IMR-90 (cell line): ENCODE data around the gene TRAPPC12. TPM values are rescaled to one million over a fixed set of nuclear protein-coding genes. Genes with fewer than 3 reads are reported as not detected.

Source experiments
- ATAC-seq: fragments of 200-7000 bp; cut with Tn5 transposase; 2 replicates; pipeline ENCODE4 v1.9.1; 2020; ENCODE audit warnings: low read depth, mild to moderate bottlenecking, moderate library complexity
- BruUV-seq: library from RNA; stranded (reverse); fragments of 400-500 nt; replicated peaks from 2 replicates; lab custom pipeline; 2021; lab: Mats Ljungman, UMichigan
- CTCF ChIA-PET: fragments of 300-600 bp; formaldehyde crosslinking; extraction: SDS; loops from one replicate; lab custom pipeline; 2021; ENCODE audit warnings: antibody characterized with exemption; lab: Yijun Ruan, JAX
- POLR2A ChIA-PET: fragments of 300-600 bp; sonication (Branson Sonifier 250); formaldehyde crosslinking; loops from one replicate; lab custom pipeline; 2022; ENCODE audit warnings: antibody characterized with exemption; ENCODE audit not compliant: unreplicated experiment; lab: Charles Lee
- DNase-seq: peaks from one replicate; pipeline ENCODE4 v3.0.0; 2013
- H2AFZ ChIP-seq: replicated peaks from 2 replicates; pipeline ENCODE3; 2013; ENCODE audit warnings: low read length, mild to moderate bottlenecking; ENCODE audit not compliant: poor library complexity
- H2AK5ac ChIP-seq: 2 replicates; pipeline ENCODE4 v1.6.1; 2013; ENCODE audit warnings: low read depth, low read length, inconsistent platforms
- H2AK9ac ChIP-seq: replicated peaks from 2 replicates; pipeline ENCODE3; 2013; ENCODE audit warnings: mild to moderate bottlenecking, low read depth, low read length, moderate library complexity; ENCODE audit not compliant: poor library complexity
- H2BK120ac ChIP-seq: 2 replicates; pipeline ENCODE4 v1.6.1; 2013; ENCODE audit warnings: low read depth, low read length, inconsistent platforms
- H2BK15ac ChIP-seq: 3 replicates; pipeline ENCODE4 v1.6.1; 2013; ENCODE audit warnings: low read depth, low read length, inconsistent platforms
- H2BK20ac ChIP-seq: 2 replicates; pipeline ENCODE4 v1.6.1; 2013; ENCODE audit warnings: low read depth, mild to moderate bottlenecking, inconsistent platforms, low read length, moderate library complexity
- H2BK5ac ChIP-seq: 2 replicates; pipeline ENCODE4 v1.6.1; 2013; ENCODE audit warnings: mild to moderate bottlenecking, low read depth, low read length, inconsistent platforms; ENCODE audit not compliant: poor library complexity, severe bottlenecking
- H3K14ac ChIP-seq: replicated peaks from 2 replicates; pipeline ENCODE4 v1.6.1; 2013; ENCODE audit warnings: low read depth, low read length, inconsistent platforms
- H3K18ac ChIP-seq: 2 replicates; pipeline ENCODE4 v1.6.1; 2013; ENCODE audit warnings: low read depth, low read length, control low read depth
- H3K23ac ChIP-seq: 2 replicates; pipeline ENCODE4 v1.6.1; 2013; ENCODE audit warnings: low read depth, low read length, inconsistent platforms
- H3K27ac ChIP-seq: 2 replicates; pipeline ENCODE4 v1.5.1; 2013; ENCODE audit warnings: mild to moderate bottlenecking, control low read depth, low read length; ENCODE audit not compliant: insufficient read depth
- H3K27me3 ChIP-seq: 2 replicates; pipeline ENCODE4 v1.6.1; 2013; ENCODE audit warnings: low read length; ENCODE audit not compliant: control insufficient read depth, insufficient read depth
- H3K36me3 ChIP-seq: 2 replicates; pipeline ENCODE4 v1.6.1; 2013; ENCODE audit warnings: low read length, mixed read lengths; ENCODE audit not compliant: control insufficient read depth, insufficient read depth
- H3K4ac ChIP-seq: 2 replicates; pipeline ENCODE4 v1.6.1; 2013; ENCODE audit warnings: low read depth, low read length, inconsistent platforms
- H3K4me1 ChIP-seq: 2 replicates; pipeline ENCODE4 v1.6.1; 2013; ENCODE audit warnings: low read length, mixed read lengths; ENCODE audit not compliant: control insufficient read depth, insufficient read depth
- H3K4me2 ChIP-seq: 2 replicates; pipeline ENCODE4 v1.6.1; 2013; ENCODE audit warnings: low read depth, mild to moderate bottlenecking, control low read depth, low read length, moderate library complexity
- H3K4me3 ChIP-seq: 2 replicates; pipeline ENCODE4 v1.5.1; 2013; ENCODE audit warnings: low read depth, mild to moderate bottlenecking, control low read depth, low read length, moderate library complexity; ENCODE audit not compliant: insufficient read depth
- H3K56ac ChIP-seq: 2 replicates; pipeline ENCODE4 v1.6.1; 2013; ENCODE audit warnings: low read length, inconsistent platforms; ENCODE audit not compliant: insufficient read depth; ENCODE audit errors: extremely low read depth
- H3K79me1 ChIP-seq, 2 experiments: 2 replicates each; pipeline ENCODE4 v1.6.1; 2013; ENCODE audit warnings: low read length in 2 of 2, inconsistent platforms in 1 of 2, low read depth in 1 of 2
- H3K9ac ChIP-seq: 2 replicates; pipeline ENCODE4 v1.6.1; 2013; ENCODE audit warnings: low read depth, low read length, control low read depth
- H3K9me1 ChIP-seq: 2 replicates; pipeline ENCODE4 v1.6.1; 2013; ENCODE audit warnings: low read length, inconsistent platforms; ENCODE audit not compliant: insufficient read depth
- H3K9me3 ChIP-seq: 2 replicates; pipeline ENCODE4 v1.6.1; 2013; ENCODE audit warnings: low read length; ENCODE audit not compliant: control insufficient read depth, insufficient read depth
- H4K20me1 ChIP-seq: 2 replicates; pipeline ENCODE4 v1.6.1; 2013; ENCODE audit warnings: low read length, inconsistent platforms; ENCODE audit not compliant: insufficient read depth
- H4K5ac ChIP-seq: 2 replicates; pipeline ENCODE4 v1.6.1; 2013; ENCODE audit warnings: mild to moderate bottlenecking, low read depth, low read length, control low read depth
- H4K8ac ChIP-seq, 2 experiments: 2 replicates each; pipeline ENCODE4 v1.6.1; 2013; ENCODE audit warnings: low read depth in 2 of 2, low read length in 2 of 2, control low read depth in 1 of 2, inconsistent platforms in 1 of 2
- H4K91ac ChIP-seq: 2 replicates; pipeline ENCODE4 v1.6.1; 2013; ENCODE audit warnings: low read depth, low read length, inconsistent platforms; ENCODE audit not compliant: insufficient read depth
- BHLHE40 ChIP-seq: fragments of 150-350 bp; IDR thresholded peaks from 2 replicates; pipeline ENCODE4 v1.6.1; 2016; ENCODE audit warnings: mild to moderate bottlenecking, low read depth, low read length
- NFE2L2 ChIP-seq: fragments of 150-350 bp; IDR thresholded peaks from 2 replicates; pipeline ENCODE4 v1.6.1; 2016; ENCODE audit warnings: low read depth, mild to moderate bottlenecking, low read length
- POLR2A ChIP-seq: IDR thresholded peaks from 2 replicates; pipeline ENCODE4 v1.6.1; 2012; ENCODE audit warnings: mild to moderate bottlenecking, low read depth, low read length
- USF2 ChIP-seq: fragments of 150-350 bp; IDR thresholded peaks from 2 replicates; pipeline ENCODE4 v1.6.1; 2017; ENCODE audit warnings: mild to moderate bottlenecking, antibody characterized with exemption, low read length, low read depth
- WGBS, 2 experiments: methylation state at CpG; one replicate each; pipeline versions ENCODE4 v1.1.5 to v1.1.7; 2013; ENCODE audit warnings: missing lambda C conversion rate in 2 of 2; ENCODE audit not compliant: insufficient read length in 1 of 2; ENCODE audit errors: extremely low coverage in 2 of 2; 5-methylcytosine and 5-hydroxymethylcytosine counted together
- dilution Hi-C: fragments of 300-500 bp; cut with HindIII; formaldehyde crosslinking; loops from one replicate; pipeline ENCODE4 v1.14.3; 2018; ENCODE audit warnings: low sequenced_read_pairs; ENCODE audit not compliant: unreplicated experiment
- in situ Hi-C: fragments of 300-500 bp; cut with MboI; formaldehyde crosslinking; loops from 3 replicates; pipeline ENCODE4 v1.14.3; 2019; ENCODE audit warnings: low sequenced_read_pairs, inconsistent platforms, mixed read lengths
- intact Hi-C: fragments of 100-400 bp; cut with micrococcal nuclease; formaldehyde crosslinking; loops from 2 replicates; pipeline ENCODE4 v1.10.0; 2022
- polyA plus RNA-seq, 3 experiments: library from polyadenylated mRNA; depleted of rRNA; stranded (reverse); fragments of >200 nt; gene quantifications; 2 replicates each; pipeline ENCODE4 v1.2.3, GENCODE V29; 2012; ENCODE audit warnings: low replicate concordance in 1 of 3
- total RNA-seq: library from RNA; depleted of rRNA; stranded (reverse); fragments of >200 nt; gene quantifications from 2 replicates; pipeline ENCODE4 v1.2.3, GENCODE V29; 2012
- TF ChIP-seq, protein P1 (sequence below): fragments of 150-350 bp; IDR thresholded peaks from 2 replicates; pipeline ENCODE4 v1.6.1; 2016; ENCODE audit warnings: low read depth, mild to moderate bottlenecking, low read length, moderate library complexity, borderline replicate concordance

The TRAPPC12 gene
- total and polyA plus RNA-seq, 2 of the 4 experiments (the other 2 are of a cell fraction), result 25.8 to 69.9 TPM

GRCh38 chr2:3481011-3481400 lies 101.5 kb downstream of the TRAPPC12 start:
- no peak for DNase-seq

More at GRCh38 chr2:3481011-3481400, 101.5 kb downstream of the TRAPPC12 start:
- H2BK20ac ChIP-seq, result no peak overlapping the region
- no peak overlapping the region for H3K4me3 ChIP-seq
- TF ChIP-seq NFE2L2 (no peak), BHLHE40 (no peak), POLR2A (no peak), USF2 (no peak)
- TF ChIP-seq, protein P1, sequence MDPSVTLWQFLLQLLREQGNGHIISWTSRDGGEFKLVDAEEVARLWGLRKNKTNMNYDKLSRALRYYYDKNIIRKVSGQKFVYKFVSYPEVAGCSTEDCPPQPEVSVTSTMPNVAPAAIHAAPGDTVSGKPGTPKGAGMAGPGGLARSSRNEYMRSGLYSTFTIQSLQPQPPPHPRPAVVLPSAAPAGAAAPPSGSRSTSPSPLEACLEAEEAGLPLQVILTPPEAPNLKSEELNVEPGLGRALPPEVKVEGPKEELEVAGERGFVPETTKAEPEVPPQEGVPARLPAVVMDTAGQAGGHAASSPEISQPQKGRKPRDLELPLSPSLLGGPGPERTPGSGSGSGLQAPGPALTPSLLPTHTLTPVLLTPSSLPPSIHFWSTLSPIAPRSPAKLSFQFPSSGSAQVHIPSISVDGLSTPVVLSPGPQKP, result no peak
- H3K36me3 ChIP-seq, result peaks cover 29% of the 10 kb centered on the region
- H2AFZ ChIP-seq, result no peak overlapping the region
- H3K9me1 ChIP-seq, result peaks cover 5% of the 10 kb centered on the region; the same call in 1 of the 2 replicates
- intact Hi-C loops, result no loop called here
- in situ Hi-C loops, result no loop called here
- peaks cover 5% of the 10 kb centered on the region; the same call in 1 of the 2 replicates for H3K4me1 ChIP-seq
- ATAC-seq, result no peak
- POLR2A ChIA-PET, result no interaction called here
- no peak overlapping the region for H3K23ac ChIP-seq
- H4K5ac ChIP-seq, result no peak overlapping the region
- no CpG with 5 or more reads among the region's 5 CpGs for WGBS, 2 experiments
- H4K91ac ChIP-seq, result no peak overlapping the region
- no peak overlapping the region for H2BK5ac ChIP-seq
- H4K8ac ChIP-seq, result no peak overlapping the region
- no peak overlapping the region for H2AK9ac ChIP-seq
- H3K9me3 ChIP-seq, result no peaks in the 10 kb centered on the region
- H3K27me3 ChIP-seq, result no peaks in the 10 kb centered on the region
- dilution Hi-C loops, result no loop called here
- H3K56ac ChIP-seq, result no peak overlapping the region
- H3K4ac ChIP-seq, result no peak overlapping the region
- BruUV-seq, result no TSS peak
- no peak overlapping the region for H3K14ac ChIP-seq
- CTCF ChIA-PET, result no interaction called here
- H3K79me1 ChIP-seq, result peaks cover 0 to 5% of the 10 kb centered on the region in 2 experiments; a peak in 1 of 4 replicates
- H2AK5ac ChIP-seq, result no peak overlapping the region
- no peak overlapping the region for H2BK15ac ChIP-seq
- no peaks in the 10 kb centered on the region for H4K20me1 ChIP-seq
- no peak overlapping the region for H3K9ac ChIP-seq
- no peak overlapping the region for H2BK120ac ChIP-seq
- no peak overlapping the region for H3K18ac ChIP-seq
- no peak overlapping the region for H3K4me2 ChIP-seq
- no peak overlapping the region for H3K27ac ChIP-seq
